ENCODE measurements around the gene ENGASE. TPM values are rescaled to one million over a fixed set of nuclear protein-coding genes. Genes with fewer than 3 reads are reported as not detected.
A peak's percentile ranks its signal among the peaks of the same experiment; 100 is the strongest.

Gene ENGASE
- total RNA-seq, 2 experiments from 2014 or later, result 42.5 to 43.4 TPM

- DNase-seq, result no peak
- CTCF ChIA-PET, result interaction anchor here (1.5 to 1.8 kb wide), 3 partner anchors 10 to 14 kb away, joined by 5 to 9 read pairs (median 7); no protein-coding TSS in a partner anchor
- Mint-ChIP-seq H3K4me3 (no peak overlapping the region), H3K36me3 (no peaks in the 10 kb centered on the region), H3K4me1 (ENCODE audit: low read depth) (no peaks in the 10 kb centered on the region), H3K27me3 (peaks cover 13% of the 10 kb centered on the region), H3K27ac (no peak overlapping the region), H3K9me3 (no peaks in the 10 kb centered on the region)
- intact Hi-C loops (cut with micrococcal nuclease), result no loop called here
- POLR2A ChIA-PET, result no interaction called here
Measured at GRCh38 chr17:79031996-79032875, 42.4 kb upstream of the ENGASE start.

GRCh38 chr17:79033046-79033616 is 41.5 kb upstream of the ENGASE start:
- H3K27me3 Mint-ChIP-seq, result peaks cover 12% of the 10 kb centered on the region

DNA sequence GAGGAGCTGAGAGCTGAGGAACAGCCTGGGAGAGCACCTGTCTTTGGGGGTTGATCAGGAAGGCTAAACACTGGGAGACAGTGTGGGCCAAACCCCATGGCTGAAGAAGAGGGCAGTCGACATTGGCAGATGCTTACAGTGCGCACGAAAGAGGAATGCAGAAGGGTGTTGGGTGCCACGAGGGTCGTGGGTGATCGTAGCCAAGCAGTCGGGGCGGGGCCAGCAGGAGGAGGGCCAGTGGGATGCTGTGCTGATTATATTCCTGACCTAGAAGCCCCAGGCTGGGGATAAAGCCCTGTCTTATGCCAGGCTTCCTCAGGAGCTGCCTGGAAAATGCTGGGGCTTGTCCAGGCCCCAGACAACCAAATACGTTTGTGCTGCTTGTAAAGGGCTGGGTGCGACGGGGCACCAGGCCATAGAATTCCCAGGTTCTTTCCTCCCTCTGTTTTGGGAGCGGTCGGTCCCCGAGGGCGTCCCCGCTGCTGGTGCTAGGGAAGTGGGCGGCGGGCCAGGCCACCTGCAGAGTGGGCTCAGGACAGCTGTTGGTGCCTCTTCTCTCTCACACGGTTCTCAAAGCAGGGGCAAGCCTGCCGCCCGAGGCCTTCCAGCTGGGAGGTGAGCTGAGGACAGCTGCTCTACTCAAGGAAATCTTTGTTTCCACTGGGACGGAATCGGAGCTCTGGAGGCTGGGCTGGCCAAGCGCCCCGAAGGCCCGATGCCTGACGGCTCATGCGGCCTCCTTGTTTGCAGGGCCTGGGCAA is 40.7 kb upstream of the ENGASE start:
- intact Hi-C loops (cut with micrococcal nuclease), result no loop called here
- Mint-ChIP-seq H3K27me3 (peaks cover 8% of the 10 kb centered on the region), H3K36me3 (no peaks in the 10 kb centered on the region), H3K9me3 (no peaks in the 10 kb centered on the region), H3K4me1 (ENCODE audit: low read depth) (no peaks in the 10 kb centered on the region), H3K4me3 (no peak overlapping the region), H3K27ac (no peak overlapping the region)
- DNase-seq, result no peak
- CTCF ChIA-PET, result interaction anchor here (1.5 to 1.8 kb wide), 2 partner anchors 8 to 12 kb away, joined by 7 to 9 read pairs; no protein-coding TSS in a partner anchor
- POLR2A ChIA-PET, result no interaction called here

More at GRCh38 chr17:79033046-79033616, 41.5 kb upstream of the ENGASE start:
- H3K4me3 Mint-ChIP-seq, result no peak overlapping the region
- no peaks in the 10 kb centered on the region for H3K36me3 Mint-ChIP-seq
- CTCF ChIA-PET, result interaction anchor here (1.5 to 1.8 kb wide), 2 partner anchors 9 to 13 kb away, joined by 7 to 9 read pairs; no protein-coding TSS in a partner anchor
- intact Hi-C loops (cut with micrococcal nuclease), result no loop called here
- H3K27ac Mint-ChIP-seq, result no peak overlapping the region
- no peaks in the 10 kb centered on the region for H3K9me3 Mint-ChIP-seq
- DNase-seq, result no peak
- H3K4me1 Mint-ChIP-seq (ENCODE audit: low read depth), result no peaks in the 10 kb centered on the region
- POLR2A ChIA-PET, result no interaction called here

GRCh38 chr17:79034931-79035485 is 39.6 kb upstream of the ENGASE start:
- Mint-ChIP-seq H3K9me3 (no peaks in the 10 kb centered on the region), H3K4me3 (no peak overlapping the region), H3K36me3 (no peaks in the 10 kb centered on the region), H3K4me1 (ENCODE audit: low read depth) (no peaks in the 10 kb centered on the region), H3K27me3 (peaks cover 4% of the 10 kb centered on the region), H3K27ac (no peak overlapping the region)
- CTCF ChIA-PET, result no interaction called here
- POLR2A ChIA-PET, result no interaction called here
- intact Hi-C loops (cut with micrococcal nuclease), result no loop called here
- no peak for DNase-seq

DNA sequence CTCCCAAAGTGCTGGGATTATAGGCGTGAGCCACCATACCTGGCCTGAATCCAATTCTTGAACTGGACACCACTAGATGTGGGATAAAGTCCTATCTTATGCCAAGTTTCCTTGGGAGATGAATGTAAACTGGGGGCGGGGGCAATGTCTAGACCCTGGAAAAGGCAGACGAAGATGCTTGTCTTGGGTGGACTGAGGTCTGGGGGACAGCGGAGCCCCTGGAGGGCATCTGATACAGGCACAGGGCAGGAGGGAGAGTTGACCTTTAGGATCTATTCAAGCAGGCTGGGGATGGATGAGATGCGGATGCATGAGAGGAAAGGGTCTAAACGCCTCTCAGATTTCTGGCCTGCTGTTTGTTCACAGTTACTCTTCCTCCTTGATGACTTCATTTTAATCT is 38.9 kb upstream of the ENGASE start:
- Mint-ChIP-seq H3K36me3 (no peaks in the 10 kb centered on the region), H3K27ac (no peak overlapping the region), H3K4me1 (ENCODE audit: low read depth) (no peaks in the 10 kb centered on the region), H3K9me3 (no peaks in the 10 kb centered on the region), H3K27me3 (peaks cover 3% of the 10 kb centered on the region), H3K4me3 (no peak overlapping the region)
- POLR2A ChIA-PET, result no interaction called here
- no peak for DNase-seq
- CTCF ChIA-PET, result interaction anchor here (1.0 to 2.5 kb wide), 2 partner anchors 10 to 14 kb away, joined by 4 to 15 read pairs; no protein-coding TSS in a partner anchor
- intact Hi-C loops (cut with micrococcal nuclease), result no loop called here

- no peaks in the 10 kb centered on the region for H3K36me3 Mint-ChIP-seq
- no peaks in the 10 kb centered on the region for H3K9me3 Mint-ChIP-seq
- no peak overlapping the region for H3K27ac Mint-ChIP-seq
- POLR2A ChIA-PET, result interaction anchor here (1.0 kb wide), 1 partner anchor 10 kb away, joined by 3 read pairs; no protein-coding TSS in a partner anchor
- DNase-seq, result no peak
- H3K4me1 Mint-ChIP-seq (ENCODE audit: low read depth), result no peaks in the 10 kb centered on the region
- CTCF ChIA-PET, result interaction anchor here (1.0 to 2.5 kb wide), 2 partner anchors 9 to 13 kb away, joined by 4 to 15 read pairs; no protein-coding TSS in a partner anchor
- intact Hi-C loops (cut with micrococcal nuclease), result no loop called here
- H3K4me3 Mint-ChIP-seq, result no peak overlapping the region
- peaks cover 3% of the 10 kb centered on the region for H3K27me3 Mint-ChIP-seq
Measured at GRCh38 chr17:79036181-79036580, 38.4 kb upstream of the ENGASE start.

- DNase-seq, result no peak
- ChIA-PET POLR2A (interaction anchor here (1.0 kb wide), 1 partner anchor 11 kb away, joined by 3 read pairs; no protein-coding TSS in a partner anchor), CTCF (interaction anchor here (1.0 to 2.5 kb wide), 3 partner anchors 9 to 65 kb away, joined by 3 to 15 read pairs (median 4); no protein-coding TSS in a partner anchor)
- H3K9me3 Mint-ChIP-seq, result no peaks in the 10 kb centered on the region
- H3K4me1 Mint-ChIP-seq (ENCODE audit: low read depth), result no peaks in the 10 kb centered on the region
- no peaks in the 10 kb centered on the region for H3K36me3 Mint-ChIP-seq
- no peak overlapping the region for H3K27ac Mint-ChIP-seq
- H3K4me3 Mint-ChIP-seq, result no peak overlapping the region
- intact Hi-C loops (cut with micrococcal nuclease), result no loop called here
- peaks cover 3% of the 10 kb centered on the region for H3K27me3 Mint-ChIP-seq
Measured at GRCh38 chr17:79036596-79036995, 38.0 kb upstream of the ENGASE start.

DNA sequence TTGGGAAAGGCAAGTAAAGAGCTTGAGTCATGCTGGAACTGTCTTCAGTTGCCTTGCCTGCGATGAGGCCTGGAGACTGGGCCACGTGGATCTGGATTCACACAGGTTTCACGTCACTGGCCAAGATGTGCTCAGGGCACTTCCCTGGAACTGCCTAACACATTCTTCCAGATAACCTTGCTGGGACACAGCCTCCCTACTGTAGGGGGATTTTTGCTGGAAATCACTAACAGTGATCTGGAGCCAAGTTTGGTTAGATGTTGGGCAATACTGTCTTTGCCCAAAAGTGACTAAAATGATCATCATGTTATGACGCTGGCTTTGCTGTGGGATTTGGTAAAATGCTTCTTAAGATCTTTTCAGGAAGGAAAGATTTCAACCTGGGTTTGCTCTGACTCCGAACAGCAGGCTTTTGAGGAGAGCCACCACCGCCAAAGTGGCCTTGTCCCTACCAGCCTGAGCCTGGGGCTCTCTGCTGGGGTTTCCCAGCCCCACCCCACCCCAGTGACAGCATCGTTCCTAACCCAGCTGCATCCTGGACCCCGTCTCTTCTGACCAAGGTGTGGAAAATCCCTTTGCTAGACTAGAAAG is 36.0 kb upstream of the ENGASE start:
- POLR2A ChIA-PET, result no interaction called here
- intact Hi-C loops (cut with micrococcal nuclease), result no loop called here
- CTCF ChIA-PET, result no interaction called here
- no peaks in the 10 kb centered on the region for H3K9me3 Mint-ChIP-seq
- no peak overlapping the region for H3K27ac Mint-ChIP-seq
- peak; percentile 23 for DNase-seq
- H3K4me3 Mint-ChIP-seq, result no peak overlapping the region
- H3K36me3 Mint-ChIP-seq, result no peaks in the 10 kb centered on the region
- H3K27me3 Mint-ChIP-seq, result peaks cover 2% of the 10 kb centered on the region
- no peaks in the 10 kb centered on the region for H3K4me1 Mint-ChIP-seq (ENCODE audit: low read depth)

- no peaks in the 10 kb centered on the region for H3K4me1 Mint-ChIP-seq (ENCODE audit: low read depth)
- intact Hi-C loops (cut with micrococcal nuclease), result no loop called here
- CTCF ChIA-PET, result interaction anchor here (1.3 kb wide), 1 partner anchor 173 kb away, joined by 3 read pairs; no protein-coding TSS in a partner anchor
- H3K4me3 Mint-ChIP-seq, result no peak overlapping the region
- H3K27ac Mint-ChIP-seq, result no peak overlapping the region
- no peaks in the 10 kb centered on the region for H3K9me3 Mint-ChIP-seq
- H3K36me3 Mint-ChIP-seq, result no peaks in the 10 kb centered on the region
- DNase-seq, result no peak
- POLR2A ChIA-PET, result no interaction called here
- peaks cover 2% of the 10 kb centered on the region for H3K27me3 Mint-ChIP-seq
Measured at GRCh38 chr17:79039171-79039570, 35.5 kb upstream of the ENGASE start.

DNA sequence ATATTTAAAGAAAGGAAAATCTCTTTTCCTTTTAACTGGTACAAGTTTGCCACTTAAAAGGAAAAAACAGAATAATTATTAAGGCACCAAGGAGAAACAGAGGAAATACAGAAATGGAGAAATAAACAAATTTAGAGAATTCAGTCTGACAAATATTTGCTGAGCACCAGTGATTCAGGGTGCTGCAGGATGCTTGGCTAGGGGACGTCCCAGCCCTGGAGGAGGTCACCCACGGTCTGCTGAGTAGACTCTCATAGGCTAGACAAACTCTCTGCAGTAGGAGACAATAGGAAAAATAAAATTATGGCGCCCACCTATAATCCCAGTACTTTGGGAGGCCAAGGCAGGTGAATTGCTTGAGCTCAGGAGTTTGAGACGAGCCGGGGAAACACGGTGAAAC is 34.7 kb upstream of the ENGASE start:
- peaks cover 5% of the 10 kb centered on the region for H3K27me3 Mint-ChIP-seq
- H3K4me3 Mint-ChIP-seq, result no peak overlapping the region
- no peak for DNase-seq
- H3K4me1 Mint-ChIP-seq (ENCODE audit: low read depth), result no peaks in the 10 kb centered on the region
- H3K27ac Mint-ChIP-seq, result no peak overlapping the region
- no peaks in the 10 kb centered on the region for H3K9me3 Mint-ChIP-seq
- no peaks in the 10 kb centered on the region for H3K36me3 Mint-ChIP-seq
- ChIA-PET CTCF (interaction anchor here (1.1 to 1.5 kb wide), 3 partner anchors 13 to 174 kb away, joined by 3 to 4 read pairs (median 3); no protein-coding TSS in a partner anchor), POLR2A (no interaction called here)
- intact Hi-C loops (cut with micrococcal nuclease), result no loop called here

GRCh38 chr17:79041041-79041570 is 33.5 kb upstream of the ENGASE start:
- Mint-ChIP-seq H3K4me1 (ENCODE audit: low read depth) (no peaks in the 10 kb centered on the region), H3K27me3 (peaks cover 15% of the 10 kb centered on the region), H3K4me3 (no peak overlapping the region), H3K27ac (no peak overlapping the region), H3K9me3 (no peaks in the 10 kb centered on the region), H3K36me3 (no peaks in the 10 kb centered on the region)
- intact Hi-C loops (cut with micrococcal nuclease), result no loop called here
- no peak for DNase-seq
- ChIA-PET CTCF (interaction anchor here (0.6 to 2.7 kb wide), 9 partner anchors 12 to 351 kb away, joined by 3 to 32 read pairs (median 5); no protein-coding TSS in a partner anchor), POLR2A (interaction anchor here (0.8 kb wide), 1 partner anchor 20 kb away, joined by 3 read pairs; no protein-coding TSS in a partner anchor)
